ENCODE measurements around the gene GART. TPM values are rescaled to one million over a fixed set of nuclear protein-coding genes. Genes with fewer than 3 reads are reported as not detected.

The GART gene
- total RNA-seq, 1 donor from 2014 or later = 115 TPM

GRCh38 chr21:33554236-33554981, 12.5 kb upstream of the GART start:
- intact Hi-C loops (cut with micrococcal nuclease) = loop anchor here (1.0 to 2.0 kb wide), 2 partner anchors 11 to 16 kb away; partner anchors contain the start of gene SON

- intact Hi-C loops (cut with micrococcal nuclease) = no loop called here
Observed at GRCh38 chr21:33552999-33553598, 11.2 kb upstream of the GART start.

GRCh38 chr21:33552093-33552998, 10.4 kb upstream of the GART start:
- intact Hi-C loops (cut with micrococcal nuclease) = no loop called here

- intact Hi-C loops (cut with micrococcal nuclease) = no loop called here
Observed at GRCh38 chr21:33551664-33552063, 9.7 kb upstream of the GART start.

- intact Hi-C loops (cut with micrococcal nuclease) = no loop called here
Observed at GRCh38 chr21:33550772-33551660, 9.1 kb upstream of the GART start.

- intact Hi-C loops (cut with micrococcal nuclease) = no loop called here
Observed at GRCh38 chr21:33549848-33550771, 8.2 kb upstream of the GART start.

GRCh38 chr21:33546086-33546485, 4.2 kb upstream of the GART start:
- intact Hi-C loops (cut with micrococcal nuclease) = no loop called here

- intact Hi-C loops (cut with micrococcal nuclease) = loop anchor here (5.0 kb wide), 2 partner anchors 162 to 403 kb away; no protein-coding TSS in a partner anchor
Observed at GRCh38 chr21:33544451-33545195, 2.7 kb upstream of the GART start.

- intact Hi-C loops (cut with micrococcal nuclease) = loop anchor here (1.0 to 5.0 kb wide), 9 partner anchors 11 to 931 kb away; partner anchors contain the start of genes CFAP298 and DONSON
Observed at GRCh38 chr21:33543505-33544129, 1.7 kb upstream of the GART start.

GRCh38 chr21:33542640-33543504, 955 bp upstream of the GART start, which contains the start of gene SON:
Gene SON (plus strand): TSS chr21:33543038. CDS start chr21:33543093, 55 bp downstream.
- intact Hi-C loops (cut with micrococcal nuclease) = loop anchor here (1.0 to 5.0 kb wide), 18 partner anchors 11 to 1150 kb away; partner anchors contain the start of genes ATP5PO, CFAP298, DNAJC28 and DONSON

- intact Hi-C loops (cut with micrococcal nuclease) = loop anchor here (5.0 kb wide), 2 partner anchors 159 to 406 kb away; no protein-coding TSS in a partner anchor
Observed at GRCh38 chr21:33541105-33541711, 709 bp downstream of the GART start.

- intact Hi-C loops (cut with micrococcal nuclease) = loop anchor here (5.0 kb wide), 2 partner anchors 158 to 407 kb away; no protein-coding TSS in a partner anchor
Observed at GRCh38 chr21:33540711-33541104, 1.2 kb downstream of the GART start.

- intact Hi-C loops (cut with micrococcal nuclease) = loop anchor here (5.0 kb wide), 2 partner anchors 157 to 408 kb away; no protein-coding TSS in a partner anchor
Observed at GRCh38 chr21:33539616-33540015, 2.3 kb downstream of the GART start.

GRCh38 chr21:33537212-33537611, 4.7 kb downstream of the GART start:
- intact Hi-C loops (cut with micrococcal nuclease) = no loop called here

GRCh38 chr21:33531007-33531406, 10.9 kb downstream of the GART start:
- intact Hi-C loops (cut with micrococcal nuclease) = no loop called here

- intact Hi-C loops (cut with micrococcal nuclease) = no loop called here
Observed at GRCh38 chr21:33522953-33523349, 19.0 kb downstream of the GART start.

All from T-helper 1 cell treated with Interleukin-12 subunit alpha and Interleukin-12 subunit beta and Interleukin-4 antibody, amounts not matched to agents 30 ng/mL and 1 ng/mL, for 36 hours (primary cell).